HT1080 (cell line): ENCODE results near the gene CTNNBL1. TPM values are rescaled to one million over a fixed set of nuclear protein-coding genes. Genes with fewer than 3 reads are reported as not detected.
A peak's percentile ranks its signal among the peaks of the same experiment; 100 is the strongest.

Experiments used
- DNase-seq: peaks from one replicate; pipeline ENCODE4 v3.0.0-alpha.2; 2015; ENCODE audit warnings: low read depth
- total RNA-seq: library from RNA; depleted of rRNA; stranded (reverse); fragments of >200 nt; shearing (Covaris generic); gene quantifications from 2 replicates; pipeline ENCODE4 v1.2.3, GENCODE V29; 2014

The CTNNBL1 gene
- total RNA-seq, 1 experiment from 2014 or later = 43.1 TPM

GRCh38 chr20:37898233-37899104 is 204.6 kb downstream of the CTNNBL1 start:
- DNase-seq = no peak

- no peak for DNase-seq
Observed at GRCh38 chr20:37899105-37900045, 205.5 kb downstream of the CTNNBL1 start.

GRCh38 chr20:37901240-37901639 is 207.4 kb downstream of the CTNNBL1 start:
- no peak for DNase-seq

- DNase-seq = peak; percentile 55
Observed at GRCh38 chr20:37901654-37902503, 208.0 kb downstream of the CTNNBL1 start.

GRCh38 chr20:37902504-37903313 is 208.9 kb downstream of the CTNNBL1 start, which contains the start of gene VSTM2L:
TSS of gene VSTM2L (plus strand) at chr20:37903127. CDS start at chr20:37903351, 224 bp downstream.
- DNase-seq = no peak

- DNase-seq = no peak
Observed at GRCh38 chr20:37903317-37904007, 209.6 kb downstream of the CTNNBL1 start.

GRCh38 chr20:37904008-37904642 is 210.3 kb downstream of the CTNNBL1 start:
- DNase-seq = no peak

- DNase-seq = no peak
Observed at GRCh38 chr20:37904845-37905373, 211.1 kb downstream of the CTNNBL1 start.

GRCh38 chr20:37905671-37906613 is 212.1 kb downstream of the CTNNBL1 start:
- no peak for DNase-seq

- no peak for DNase-seq
Observed at GRCh38 chr20:37907330-37907676, 213.5 kb downstream of the CTNNBL1 start.

GRCh38 chr20:37907677-37908401 is 214.0 kb downstream of the CTNNBL1 start:
- peak; percentile 80 for DNase-seq

- no peak for DNase-seq
Observed at GRCh38 chr20:37911261-37911660, 217.4 kb downstream of the CTNNBL1 start.

- DNase-seq = no peak
Observed at GRCh38 chr20:37911838-37912281, 218.0 kb downstream of the CTNNBL1 start.

GRCh38 chr20:37912874-37913273 is 219.0 kb downstream of the CTNNBL1 start:
- no peak for DNase-seq

- no peak for DNase-seq
Observed at GRCh38 chr20:37913567-37914366, 219.9 kb downstream of the CTNNBL1 start.

GRCh38 chr20:37914367-37914671 is 220.5 kb downstream of the CTNNBL1 start:
- DNase-seq = no peak
